ENCODE data around the gene DNAJA4. TPM values are rescaled to one million over a fixed set of nuclear protein-coding genes. Genes with fewer than 3 reads are reported as not detected.

DNAJA4 gene
- total and polyA plus RNA-seq, 9 of the 15 experiments (the other 6 are each of a cell fraction or from before 2014, with no cell fraction given) = 0.11 to 1.0 (median 0.16) TPM; not detected in 4

DNA sequence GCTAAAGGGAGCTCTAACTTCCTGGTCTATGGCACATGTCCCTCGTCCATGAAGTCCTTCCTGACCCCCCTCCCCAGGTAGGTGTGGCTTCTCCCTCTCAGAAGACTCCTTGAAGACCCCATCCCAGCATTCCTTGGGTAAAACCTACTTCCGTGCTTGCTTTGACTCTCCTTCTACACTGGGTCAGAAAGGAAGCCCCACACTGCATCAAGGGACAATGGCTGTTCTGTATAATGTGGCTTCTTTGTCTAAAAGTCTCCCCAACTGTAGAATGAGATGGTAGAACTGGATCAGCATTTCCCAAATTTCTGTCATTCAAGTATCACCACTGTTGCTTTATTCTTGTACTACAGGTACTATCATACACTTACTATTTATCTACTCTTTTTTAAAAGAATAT is 3.9 kb upstream of the DNAJA4 start:
- H3K4me2 ChIP-seq (ENCODE audit: insufficient read depth, low read length) = no peak overlapping the region
- FAIRE-seq (peak; percentile 26), ATAC-seq (no peak), DNase-seq (ENCODE audit: extremely low read depth in 1 of 4, low spot score in 3 of 4) (no peak)
- intact Hi-C loops (cut with micrococcal nuclease) = no loop called here
- ChIA-PET CTCF (ENCODE audit: low intra/inter-chr PET ratio) (no interaction called here), POLR2A (interaction anchor here (0.5 to 0.8 kb wide), 2 partner anchors 16 to 52 kb away, joined by 3 read pairs; no protein-coding TSS in a partner anchor)
- no peaks in the 10 kb centered on the region for H3K36me3 ChIP-seq (ENCODE audit: control insufficient read depth, insufficient read depth, low read length)
- no peaks in the 10 kb centered on the region for H4K20me1 ChIP-seq (replicated peaks; ENCODE audit: control insufficient read depth, insufficient read depth, low read length)
- no peaks in the 10 kb centered on the region for H3K9me3 ChIP-seq (replicated peaks; ENCODE audit: control insufficient read depth, insufficient read depth, low read depth, low read length)
- H3K27me3 ChIP-seq (ENCODE audit: control insufficient read depth in 2 of 2, insufficient read depth in 2 of 2, low read length in 2 of 2) = no peaks in the 10 kb centered on the region
- BruUV-seq (replicated peaks) = no TSS peak
- no peaks in the 10 kb centered on the region for H3K79me2 ChIP-seq (ENCODE audit: control insufficient read depth, insufficient read depth, low read length)
- H3K27ac ChIP-seq (ENCODE audit: extremely low read depth, low read depth, low read length) = no peak overlapping the region
- peak overlapping the region; percentile 84 for H2AFZ ChIP-seq (ENCODE audit: low read depth, low read length)
- H3K9ac ChIP-seq (ENCODE audit: insufficient read depth in 1 of 2, low read depth in 2 of 2, low read length in 2 of 2) = no peak overlapping the region
- peaks cover 15 to 16% of the 10 kb centered on the region in 2 experiments; a peak in 4 of 5 replicates for H3K4me1 ChIP-seq (replicated peaks in 1 of 2; ENCODE audit: control insufficient read depth in 2 of 2, insufficient read depth in 2 of 2, low read length in 2 of 2)
- 36% methylated on average over 2 of the region's 2 CpGs for WGBS (ENCODE audit: insufficient coverage, low coverage, missing lambda C conversion rate)
- H3K9me1 ChIP-seq (ENCODE audit: control insufficient read depth, insufficient read depth, low read length) = no peaks in the 10 kb centered on the region
- in situ Hi-C loops (cut with MboI) = no loop called here
- no peak overlapping the region for H3K4me3 ChIP-seq
- TF ChIP-seq CSDE1 (IDR thresholded peaks at IDR 0.05) = no peak
- no peak for TF ChIP-seq ZNF696 (CRISPR knock-in tag; conservative IDR thresholded peaks at IDR 0.05)
- no peak for TF ChIP-seq NCOA2 (IDR thresholded peaks at IDR 0.05; ENCODE audit: partially characterized antibody in 2 of 2)
- TF ChIP-seq ZNF583 (CRISPR knock-in tag; IDR thresholded peaks at IDR 0.05) = no peak
- no peak for TF ChIP-seq FIP1L1 (IDR thresholded peaks at IDR 0.05; ENCODE audit: low read depth, low read length, poor library complexity, severe bottlenecking)
- TF ChIP-seq, protein P1, sequence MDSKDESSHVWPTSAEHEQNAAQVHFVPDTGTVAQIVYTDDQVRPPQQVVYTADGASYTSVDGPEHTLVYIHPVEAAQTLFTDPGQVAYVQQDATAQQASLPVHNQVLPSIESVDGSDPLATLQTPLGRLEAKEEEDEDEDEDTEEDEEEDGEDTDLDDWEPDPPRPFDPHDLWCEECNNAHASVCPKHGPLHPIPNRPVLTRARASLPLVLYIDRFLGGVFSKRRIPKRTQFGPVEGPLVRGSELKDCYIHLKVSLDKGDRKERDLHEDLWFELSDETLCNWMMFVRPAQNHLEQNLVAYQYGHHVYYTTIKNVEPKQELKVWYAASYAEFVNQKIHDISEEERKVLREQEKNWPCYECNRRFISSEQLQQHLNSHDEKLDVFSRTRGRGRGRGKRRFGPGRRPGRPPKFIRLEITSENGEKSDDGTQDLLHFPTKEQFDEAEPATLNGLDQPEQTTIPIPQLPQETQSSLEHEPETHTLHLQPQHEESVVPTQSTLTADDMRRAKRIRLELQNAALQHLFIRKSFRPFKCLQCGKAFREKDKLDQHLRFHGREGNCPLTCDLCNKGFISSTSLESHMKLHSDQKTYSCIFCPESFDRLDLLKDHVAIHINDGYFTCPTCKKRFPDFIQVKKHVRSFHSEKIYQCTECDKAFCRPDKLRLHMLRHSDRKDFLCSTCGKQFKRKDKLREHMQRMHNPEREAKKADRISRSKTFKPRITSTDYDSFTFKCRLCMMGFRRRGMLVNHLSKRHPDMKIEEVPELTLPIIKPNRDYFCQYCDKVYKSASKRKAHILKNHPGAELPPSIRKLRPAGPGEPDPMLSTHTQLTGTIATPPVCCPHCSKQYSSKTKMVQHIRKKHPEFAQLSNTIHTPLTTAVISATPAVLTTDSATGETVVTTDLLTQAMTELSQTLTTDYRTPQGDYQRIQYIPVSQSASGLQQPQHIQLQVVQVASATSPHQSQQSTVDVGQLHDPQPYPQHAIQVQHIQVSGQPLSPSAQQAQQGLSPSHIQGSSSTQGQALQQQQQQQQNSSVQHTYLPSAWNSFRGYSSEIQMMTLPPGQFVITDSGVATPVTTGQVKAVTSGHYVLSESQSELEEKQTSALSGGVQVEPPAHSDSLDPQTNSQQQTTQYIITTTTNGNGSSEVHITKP (IDR thresholded peaks at IDR 0.05; ENCODE audit: partially characterized antibody) = no peak
- TF ChIP-seq SAFB2 (IDR thresholded peaks at IDR 0.05; ENCODE audit: borderline replicate concordance, low read depth, low read length, severe bottlenecking) = no peak
- no peak for TF ChIP-seq GABPB2 (CRISPR knock-in tag; conservative IDR thresholded peaks at IDR 0.05)
- TF ChIP-seq SMARCA4 (IDR thresholded peaks at IDR 0.05) = no peak
- TF ChIP-seq RBBP5 (IDR thresholded peaks at IDR 0.05; ENCODE audit: borderline replicate concordance, insufficient read depth, low read length, poor library complexity, severe bottlenecking) = no peak
- TF ChIP-seq CHD2 (IDR thresholded peaks at IDR 0.05; ENCODE audit: low read depth, low read length) = no peak
- no peak for TF ChIP-seq ARID4B (CRISPR knock-in tag; IDR thresholded peaks at IDR 0.05)
- TF ChIP-seq KLF13 (tag; IDR thresholded peaks at IDR 0.05; ENCODE audit: borderline replicate concordance, low read depth) = no peak
- no peak for TF ChIP-seq ZNF75A (CRISPR knock-in tag; IDR thresholded peaks at IDR 0.05)
- TF ChIP-seq ESRRB (CRISPR knock-in tag; IDR thresholded peaks at IDR 0.05; ENCODE audit: borderline replicate concordance) = no peak

Measured in K562 (cell line).